Activated CD4-positive, alpha-beta T cell treated with anti-CD3 and anti-CD28 coated beads, Interleukin-2, amount 10 ng/mL, durations not matched to agents 7 days and 5 days (primary cell): Measurements from ENCODE around the gene ITM2B. TPM values are rescaled to one million over a fixed set of nuclear protein-coding genes. Genes with fewer than 3 reads are reported as not detected.

Experiments
- total RNA-seq, 2 experiments: library from RNA; stranded (reverse); gene quantifications; one replicate each; pipeline ENCODE4 v1.2.3, GENCODE V29; 2021

The ITM2B gene
- total RNA-seq, 2 experiments from 2014 or later = 259 to 317 TPM

Other genes with a start within 250 kb of the ITM2B start
- gene SUCLA2, start 231.9 kb upstream of the ITM2B start, total RNA-seq = 10 to 100 TPM; 34.1 to 34.7 TPM
- 10 to 100 TPM; 10.1 to 12.0 TPM for gene NUDT15, start 195.5 kb upstream of the ITM2B start, total RNA-seq
- gene MED4, start 138.1 kb upstream of the ITM2B start, total RNA-seq = 10 to 100 TPM; 63.1 to 72.2 TPM
- 10 to 100 TPM; 47.1 to 61.5 TPM for gene RB1, start 70.5 kb downstream of the ITM2B start, total RNA-seq
- gene LPAR6, start 179.9 kb downstream of the ITM2B start, total RNA-seq = 10 to 100 TPM; 56.7 to 79.9 TPM